GM12864 (cell line): ENCODE results near the gene MGAT1.

ENCODE experiments used
- DNase-seq: peaks from one replicate; pipeline ENCODE4 v3.0.0-alpha.2; 2011; ENCODE audit warnings: low read depth
- H3K4me3 ChIP-seq: 2 replicates; pipeline ENCODE4 v1.5.1; 2011; ENCODE audit warnings: mild to moderate bottlenecking, low read depth, low read length, control low read depth
- TF ChIP-seq, protein P1 (sequence below): IDR thresholded peaks from 2 replicates; pipeline ENCODE4 v1.5.1; 2011; ENCODE audit warnings: low read depth, mild to moderate bottlenecking, moderate library complexity, low read length, control low read depth, inconsistent platforms; ENCODE audit errors: missing control alignments

The MGAT1 gene

DNA sequence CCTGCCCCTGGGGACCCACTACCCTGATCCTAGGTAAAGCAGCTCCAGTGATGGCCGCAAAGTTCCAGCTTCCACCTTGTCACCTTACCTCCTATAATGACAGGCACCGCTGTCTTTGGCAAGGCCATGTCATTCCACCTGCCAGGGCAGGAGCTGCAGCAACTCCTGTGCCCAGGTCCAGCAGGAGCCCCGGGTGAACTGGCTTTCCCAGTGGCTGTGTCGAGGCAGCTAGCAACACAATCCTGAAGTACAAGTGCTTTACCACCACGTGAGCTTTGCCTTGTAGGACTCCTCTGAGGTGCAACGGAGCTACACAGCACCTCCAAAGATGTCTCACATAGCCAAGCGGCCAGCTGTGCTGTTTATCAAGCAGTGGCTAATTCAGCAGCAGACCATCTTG, 20.7 kb upstream of the MGAT1 start:
- TF ChIP-seq, protein P1, sequence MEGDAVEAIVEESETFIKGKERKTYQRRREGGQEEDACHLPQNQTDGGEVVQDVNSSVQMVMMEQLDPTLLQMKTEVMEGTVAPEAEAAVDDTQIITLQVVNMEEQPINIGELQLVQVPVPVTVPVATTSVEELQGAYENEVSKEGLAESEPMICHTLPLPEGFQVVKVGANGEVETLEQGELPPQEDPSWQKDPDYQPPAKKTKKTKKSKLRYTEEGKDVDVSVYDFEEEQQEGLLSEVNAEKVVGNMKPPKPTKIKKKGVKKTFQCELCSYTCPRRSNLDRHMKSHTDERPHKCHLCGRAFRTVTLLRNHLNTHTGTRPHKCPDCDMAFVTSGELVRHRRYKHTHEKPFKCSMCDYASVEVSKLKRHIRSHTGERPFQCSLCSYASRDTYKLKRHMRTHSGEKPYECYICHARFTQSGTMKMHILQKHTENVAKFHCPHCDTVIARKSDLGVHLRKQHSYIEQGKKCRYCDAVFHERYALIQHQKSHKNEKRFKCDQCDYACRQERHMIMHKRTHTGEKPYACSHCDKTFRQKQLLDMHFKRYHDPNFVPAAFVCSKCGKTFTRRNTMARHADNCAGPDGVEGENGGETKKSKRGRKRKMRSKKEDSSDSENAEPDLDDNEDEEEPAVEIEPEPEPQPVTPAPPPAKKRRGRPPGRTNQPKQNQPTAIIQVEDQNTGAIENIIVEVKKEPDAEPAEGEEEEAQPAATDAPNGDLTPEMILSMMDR: no peak
- DNase-seq: no peak

DNA sequence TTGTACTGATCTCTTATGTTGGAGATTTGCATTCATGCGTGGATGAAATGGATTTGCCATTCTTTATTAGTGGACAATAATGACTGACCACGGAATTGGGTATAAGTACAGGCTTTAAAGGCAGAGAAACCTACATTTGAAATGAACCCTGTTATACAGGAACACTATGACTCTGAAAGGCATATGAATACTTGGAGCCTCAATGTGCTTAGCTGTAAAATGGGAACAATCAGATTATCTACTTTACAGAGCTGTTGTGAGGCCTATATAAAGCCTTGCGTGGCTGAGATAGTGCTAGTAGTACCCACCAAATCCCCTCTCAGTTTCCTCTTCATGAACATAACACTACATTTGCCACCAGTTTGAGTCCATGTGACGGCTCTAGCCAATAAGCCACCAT, 18.9 kb upstream of the MGAT1 start:
- TF ChIP-seq, protein P1: no peak
- DNase-seq: no peak
- no peak overlapping the region for H3K4me3 ChIP-seq

More for the DNA sequence above, 20.7 kb upstream of the MGAT1 start:
- no peak overlapping the region for H3K4me3 ChIP-seq

DNA sequence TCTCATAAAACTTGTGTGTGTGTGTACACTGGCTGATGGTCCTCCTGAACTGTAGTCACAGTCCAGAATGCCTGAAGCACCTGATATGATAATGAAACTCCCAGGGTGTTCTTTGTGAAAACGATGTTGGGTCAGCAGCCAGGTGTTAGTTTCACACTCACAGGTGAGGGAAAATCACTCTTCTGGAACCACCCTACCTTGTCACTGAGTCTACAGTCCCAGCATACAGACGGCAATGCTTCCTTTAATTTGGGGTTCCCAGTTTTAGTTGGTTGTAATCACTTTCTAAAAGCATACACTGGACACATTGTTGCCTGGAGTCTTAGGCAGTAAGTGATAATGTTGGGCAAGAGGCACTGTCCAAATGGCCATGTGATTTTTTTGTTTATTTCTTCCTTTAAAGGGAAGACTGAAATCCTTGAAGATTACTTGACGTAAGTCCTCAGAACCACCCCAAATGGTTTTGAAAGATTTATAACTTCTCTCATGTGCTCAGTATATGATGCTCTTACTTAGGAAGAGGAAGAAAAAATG, 18.2 kb upstream of the MGAT1 start:
- H3K4me3 ChIP-seq: no peak overlapping the region
- TF ChIP-seq, protein P1: no peak
- DNase-seq: peak; percentile 55

DNA sequence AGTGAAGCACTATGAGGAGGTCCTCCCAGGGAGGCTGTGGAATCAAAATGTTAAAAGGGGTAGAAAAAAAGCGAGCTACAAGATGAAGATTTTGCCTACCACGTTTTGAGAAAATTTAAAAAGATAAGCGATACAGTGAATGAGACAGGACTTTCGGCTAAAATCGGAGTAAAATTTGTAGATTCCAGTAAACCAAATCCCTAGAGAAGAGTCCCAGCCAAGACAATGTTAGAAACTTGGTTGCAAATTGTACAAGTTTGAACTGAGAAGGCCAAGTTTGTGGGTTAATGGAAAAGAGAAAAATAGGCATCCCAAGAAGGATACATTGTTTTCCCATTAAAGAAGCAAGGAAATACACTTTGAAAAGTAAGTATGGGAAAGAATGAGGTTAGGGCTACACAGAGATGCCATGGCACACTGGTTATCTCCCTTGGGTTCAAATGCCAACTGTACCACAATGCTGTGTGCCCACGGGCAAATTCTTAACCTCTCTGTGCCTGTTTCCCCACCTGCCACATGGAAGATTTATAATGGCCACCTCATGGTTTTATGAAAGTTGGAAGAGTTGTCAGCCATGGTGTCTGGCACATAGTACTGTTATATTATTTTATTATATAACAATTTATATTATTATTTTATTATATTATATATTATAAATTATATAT, 16.2 kb upstream of the MGAT1 start:
- TF ChIP-seq, protein P1: no peak
- DNase-seq: no peak
- H3K4me3 ChIP-seq: no peak overlapping the region

DNA sequence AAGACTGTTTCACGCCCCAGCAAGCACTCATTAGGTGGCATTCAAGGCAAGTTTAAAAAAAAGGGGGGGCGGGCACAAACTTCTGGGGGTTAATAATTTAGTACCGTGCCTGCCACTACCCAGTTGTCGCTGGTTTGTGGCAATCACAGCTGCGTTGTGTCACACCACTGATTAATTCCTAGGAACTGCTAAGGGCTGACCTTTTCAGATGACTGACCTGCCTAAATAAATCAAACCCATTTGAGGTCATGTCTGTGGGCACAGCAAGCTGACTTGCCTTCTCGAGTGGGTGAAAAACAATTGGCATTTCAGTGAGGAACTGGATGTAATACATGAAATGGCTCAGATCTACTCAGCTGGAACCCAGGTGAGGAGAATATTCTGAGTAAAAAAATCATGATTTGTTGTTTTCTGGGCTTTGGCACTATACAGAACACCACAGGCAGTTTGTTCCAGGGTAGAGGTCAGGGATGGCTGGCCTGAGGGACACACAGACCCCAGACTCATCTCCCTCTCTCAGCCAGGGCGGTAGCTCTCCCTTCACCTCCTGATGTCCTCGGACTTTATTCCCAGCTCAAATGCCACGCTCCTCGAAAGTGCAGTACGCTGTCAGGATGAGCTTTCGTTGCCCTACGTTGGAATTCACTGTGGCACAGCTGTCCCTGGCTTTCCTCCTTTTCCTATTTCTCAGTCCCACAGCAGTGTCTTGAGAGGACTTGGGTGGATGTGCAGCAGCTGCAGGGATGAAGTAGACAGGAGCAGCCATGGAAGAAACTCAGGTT, 15.5 kb upstream of the MGAT1 start:
- DNase-seq: no peak

DNA sequence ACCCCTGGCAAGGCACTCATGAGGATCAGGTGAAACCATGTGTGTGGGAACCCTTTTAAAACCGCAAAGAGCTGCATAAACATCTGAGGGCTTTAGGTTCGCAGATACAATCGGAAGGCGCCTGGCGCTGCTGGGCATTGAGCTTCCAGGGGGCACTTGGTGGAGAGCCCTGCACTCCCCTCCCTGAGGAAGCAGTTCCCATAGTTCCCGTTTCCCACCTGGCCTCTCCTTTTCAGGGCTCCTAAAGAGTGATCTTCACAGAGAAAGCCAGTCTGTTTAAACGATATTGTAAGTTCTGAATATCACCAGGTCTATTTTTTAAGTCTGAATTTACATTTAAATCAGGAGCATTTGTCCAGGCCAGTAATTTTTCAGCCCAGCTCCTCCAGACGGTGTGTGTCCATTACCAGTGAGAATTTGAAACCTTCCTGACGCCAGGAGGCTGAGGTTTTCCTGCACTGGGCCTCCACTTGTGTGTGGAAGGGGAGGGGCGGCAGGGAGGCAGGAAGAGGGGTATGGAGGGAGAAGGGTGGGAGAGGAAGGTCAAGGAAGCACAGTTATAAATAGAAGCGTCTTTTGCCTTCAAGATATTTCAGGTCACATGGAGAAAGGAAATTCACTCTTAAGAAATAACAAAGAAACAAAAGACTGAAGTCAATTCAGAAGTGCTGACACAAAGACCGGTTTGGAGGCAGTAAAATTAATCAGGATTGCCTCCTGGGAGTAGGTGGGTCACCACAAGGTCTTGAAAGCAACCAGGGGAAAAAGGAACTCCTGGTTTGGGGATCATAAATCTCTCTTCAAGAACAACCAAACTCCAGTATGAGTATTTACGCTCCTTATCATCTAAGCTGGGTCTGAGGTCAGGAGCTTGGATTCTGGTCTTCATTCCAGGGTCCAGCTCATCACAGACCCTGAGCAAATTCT, 14.3 kb upstream of the MGAT1 start:
- no peak overlapping the region for H3K4me3 ChIP-seq
- TF ChIP-seq, protein P1: no peak
- DNase-seq: no peak

More for the DNA sequence above, 15.5 kb upstream of the MGAT1 start:
- H3K4me3 ChIP-seq: no peak overlapping the region
- TF ChIP-seq, protein P1: no peak
